TTC549 (cell line): ENCODE data around the gene LYRM4.

Source experiments
- FAIRE-seq: peaks from 2 replicates; lab custom pipeline; 2012; peaks lifted over from hg19 to GRCh38; lab: Jason Lieb, UNC

The LYRM4 gene

DNA sequence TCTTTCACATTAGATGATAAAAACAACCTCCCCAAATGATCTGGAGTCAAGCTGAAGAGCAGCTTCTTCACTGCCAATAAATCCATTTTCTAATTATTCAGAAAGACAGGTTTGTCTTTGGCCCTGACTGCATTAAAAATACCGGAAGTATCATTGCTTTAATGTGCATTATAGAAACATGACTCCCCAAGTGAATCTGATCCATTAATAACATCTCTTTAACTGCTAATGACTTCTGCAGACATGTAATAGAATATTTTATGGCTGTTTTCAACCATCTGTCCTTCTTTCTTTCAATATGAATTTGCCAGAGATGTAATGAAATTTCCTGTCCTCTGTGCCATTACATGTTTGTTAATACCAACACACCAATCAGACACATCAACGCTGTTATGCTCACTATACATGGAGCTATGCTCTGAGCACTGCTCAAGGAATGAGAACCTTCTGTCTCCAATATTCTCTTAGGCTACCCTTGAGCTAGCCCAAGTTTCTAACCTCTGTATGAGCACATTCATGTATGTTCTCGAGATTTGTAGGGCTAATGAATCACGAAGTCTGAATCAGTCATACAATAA lies 87.8 kb downstream of the LYRM4 start:
- FAIRE-seq, result no peak

DNA sequence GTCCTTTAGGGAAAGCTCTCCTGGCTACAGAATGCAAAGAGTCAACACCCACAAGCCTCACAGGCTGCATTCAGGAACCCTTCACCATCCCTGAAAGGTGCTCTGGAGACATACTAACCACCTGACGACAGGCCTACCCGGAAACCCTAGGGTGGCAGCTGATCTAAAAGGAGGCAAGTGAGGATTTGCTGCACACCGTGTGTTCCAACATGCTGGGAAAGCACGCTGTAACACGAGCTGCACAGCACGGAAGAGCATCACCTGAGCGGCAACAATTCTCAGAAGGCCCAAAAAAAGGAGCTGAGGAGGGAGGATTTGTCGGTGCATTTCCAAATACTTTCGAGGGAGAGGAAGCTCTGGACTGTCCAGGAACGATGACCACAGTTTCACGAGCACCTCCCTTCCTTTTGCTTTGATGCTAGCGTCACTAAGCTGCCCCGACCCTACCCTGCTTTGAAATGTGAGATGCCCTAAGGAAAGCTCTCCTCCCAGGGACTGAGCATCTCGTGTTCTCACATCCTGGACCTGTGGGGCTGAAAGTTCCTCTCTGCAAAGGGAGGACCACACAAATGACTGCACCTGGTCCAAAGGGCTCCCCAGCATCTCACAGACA lies 88.6 kb downstream of the LYRM4 start:
- no peak for FAIRE-seq

DNA sequence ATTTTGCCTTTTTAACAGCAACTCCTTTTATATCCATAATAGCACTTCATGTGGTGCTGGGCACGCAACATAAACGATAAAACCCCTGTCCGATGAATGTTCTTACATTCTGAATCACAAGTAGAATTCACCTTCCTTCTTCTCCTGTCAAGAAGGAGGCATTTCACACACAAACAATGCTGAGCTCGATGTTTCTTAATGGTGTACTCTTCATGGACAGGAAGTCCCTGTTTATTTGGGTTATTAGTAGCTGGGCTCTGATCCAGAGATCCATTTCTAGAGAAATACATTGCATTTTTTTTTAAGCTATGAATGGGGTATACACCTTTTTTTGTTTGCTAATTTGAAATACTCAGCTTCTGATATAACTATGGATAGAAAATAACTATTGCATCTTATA lies 93.2 kb downstream of the LYRM4 start:
- no peak for FAIRE-seq

DNA sequence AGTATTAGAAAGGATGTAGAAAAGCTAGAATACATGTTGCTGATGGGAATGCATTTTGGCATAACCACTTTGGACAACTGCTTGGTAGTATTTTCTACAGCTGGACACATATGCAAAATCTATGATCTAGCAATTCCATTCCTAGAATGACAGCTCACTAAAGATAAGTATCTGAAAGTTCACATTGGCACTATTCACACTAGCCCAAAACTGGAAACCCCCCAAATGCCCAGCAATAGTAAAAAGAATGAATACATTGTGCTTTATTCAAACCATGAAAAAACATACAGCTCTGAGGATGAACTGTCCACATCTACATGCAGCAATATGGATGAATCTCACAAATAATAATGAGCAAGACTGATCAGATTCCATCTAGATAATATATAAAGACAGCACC lies 96.7 kb downstream of the LYRM4 start:
- no peak for FAIRE-seq

DNA sequence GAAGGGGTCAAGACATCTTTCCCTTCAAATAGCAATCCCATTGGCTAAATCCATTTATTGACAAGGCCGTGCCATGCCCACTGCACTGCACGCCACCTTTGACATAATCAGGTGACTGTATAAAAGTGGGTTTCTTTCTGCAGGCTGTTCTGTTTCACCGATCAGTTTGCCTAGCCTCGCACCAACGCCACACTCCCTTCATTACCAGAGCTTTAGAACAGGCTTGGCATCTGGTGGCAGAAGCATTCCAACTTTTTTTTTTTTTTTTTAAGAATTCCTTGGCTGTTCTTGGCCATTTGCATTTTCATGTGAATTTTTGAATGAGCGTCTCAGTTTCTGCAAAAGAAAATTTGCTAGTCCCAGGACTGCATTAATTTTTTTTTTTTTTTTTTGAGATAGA lies 97.5 kb downstream of the LYRM4 start:
- FAIRE-seq, result no peak

DNA sequence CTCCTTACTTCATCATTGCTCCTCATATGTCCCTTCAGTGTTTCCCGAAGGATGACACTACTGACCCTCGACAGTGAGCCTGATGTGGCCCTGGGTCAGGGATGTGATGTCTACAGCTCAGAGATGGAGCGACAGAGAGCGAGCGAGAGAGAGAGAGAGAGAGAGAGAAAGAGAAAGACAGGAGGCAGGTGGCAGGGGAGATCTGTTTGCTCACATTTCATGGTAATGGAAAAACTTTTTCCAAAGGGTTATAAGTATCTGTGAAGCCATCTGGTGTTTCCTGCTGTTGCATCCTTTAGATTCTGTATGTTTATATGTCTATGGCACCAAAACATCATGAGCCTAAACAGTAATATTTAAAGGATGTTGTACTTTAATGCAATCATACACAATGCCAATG lies 98.4 kb downstream of the LYRM4 start:
- FAIRE-seq, result no peak

DNA sequence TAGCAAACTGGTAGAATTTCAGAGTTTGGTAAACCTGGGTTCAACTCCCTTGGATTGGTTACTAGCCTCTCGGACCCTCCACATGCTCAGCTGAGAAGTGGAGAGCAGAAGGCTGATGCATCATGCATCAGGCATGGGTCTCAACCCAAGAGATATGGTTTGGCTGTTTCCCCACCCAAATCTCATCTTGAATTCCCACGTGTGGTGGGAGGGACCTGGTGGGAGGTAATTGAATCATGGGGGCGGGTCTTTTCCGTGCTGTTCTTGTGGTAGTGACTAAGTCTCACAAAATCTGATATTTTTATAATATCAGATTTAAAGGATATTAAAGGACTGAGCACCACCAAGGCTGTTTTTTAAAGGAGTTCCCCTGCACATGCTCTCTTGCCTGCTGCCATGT lies 100.5 kb downstream of the LYRM4 start:
- FAIRE-seq, result no peak

DNA sequence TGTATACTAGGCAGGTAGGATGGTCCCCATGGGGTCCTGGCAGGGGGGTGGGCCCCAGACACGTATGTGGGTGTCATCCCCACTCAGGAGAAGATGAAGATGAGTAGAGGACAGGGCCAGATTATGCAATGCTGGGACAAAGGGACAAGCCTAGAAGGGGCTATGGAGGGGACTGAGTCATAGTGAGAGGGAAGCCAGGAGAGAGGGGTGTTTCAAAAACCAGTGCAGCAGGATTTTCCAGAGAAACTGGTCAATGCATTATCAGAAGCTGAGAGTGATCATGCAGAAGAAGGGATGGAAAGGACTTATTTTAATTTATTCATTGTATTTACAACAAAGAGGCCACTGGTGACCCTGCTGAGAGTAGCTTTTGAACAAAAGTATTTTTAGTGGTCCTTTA lies 101.6 kb downstream of the LYRM4 start:
- FAIRE-seq, result no peak

DNA sequence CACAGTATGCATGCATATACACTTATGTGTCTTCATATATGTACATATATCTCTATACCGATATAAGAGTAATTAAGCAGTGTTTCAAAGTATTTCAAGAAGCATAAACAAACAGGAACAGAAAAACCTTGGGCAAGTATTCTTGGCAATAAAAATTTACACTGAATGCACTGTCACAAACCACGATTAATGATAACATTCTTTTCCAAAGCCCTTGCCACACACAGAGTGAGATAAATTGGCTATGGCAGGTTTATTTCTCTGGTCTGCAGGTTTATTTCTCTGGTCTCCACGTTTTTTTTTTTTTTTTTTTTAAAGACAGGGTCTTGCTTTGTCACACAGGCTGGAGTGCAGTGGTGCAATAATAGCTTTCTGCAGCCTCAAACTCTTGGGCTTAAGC lies 102.6 kb downstream of the LYRM4 start:
- FAIRE-seq, result no peak

DNA sequence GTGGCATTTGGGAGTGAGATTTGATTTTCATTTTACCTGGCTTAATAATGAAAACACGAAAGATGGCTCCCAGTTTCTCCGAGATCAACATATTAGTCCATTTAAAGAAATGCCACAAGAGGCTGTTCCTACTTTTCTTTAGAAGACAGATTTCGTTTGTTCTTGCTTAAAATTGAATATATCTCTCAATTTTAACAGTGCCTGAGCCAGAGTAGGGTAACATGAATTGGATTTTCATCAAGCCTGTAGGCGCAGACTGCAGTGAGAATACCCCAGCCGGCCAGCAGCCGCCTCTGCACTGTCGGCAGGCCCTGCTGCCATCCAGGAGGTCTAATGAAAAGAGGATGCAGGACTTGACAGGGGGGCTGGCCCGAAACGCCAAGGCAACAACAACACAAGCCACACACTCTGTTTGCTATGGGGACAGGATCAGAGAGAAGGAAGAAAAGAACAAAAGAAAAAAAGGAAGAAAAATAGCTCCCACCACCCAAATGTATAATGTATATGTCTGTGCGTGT lies 103.1 kb downstream of the LYRM4 start:
- no peak for FAIRE-seq

DNA sequence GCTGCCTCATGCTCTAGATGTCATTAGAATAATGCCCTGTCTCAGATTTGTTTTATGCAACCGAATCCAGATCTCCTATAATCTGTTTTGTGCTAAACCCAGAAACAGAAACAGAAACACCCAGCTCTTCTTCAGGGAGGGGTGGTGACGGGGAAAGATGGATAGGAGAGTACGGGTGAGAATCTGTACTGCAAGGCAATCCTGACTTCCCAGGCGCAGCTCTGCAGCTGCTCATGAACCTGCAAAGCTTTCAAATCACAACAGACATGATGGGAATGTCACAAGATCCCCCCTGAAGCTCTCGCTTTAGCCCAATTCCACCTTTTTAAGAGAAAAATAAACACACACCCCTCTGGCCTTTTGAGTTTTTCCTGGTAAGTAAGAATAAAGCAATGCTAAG lies 104.1 kb downstream of the LYRM4 start:
- no peak for FAIRE-seq

DNA sequence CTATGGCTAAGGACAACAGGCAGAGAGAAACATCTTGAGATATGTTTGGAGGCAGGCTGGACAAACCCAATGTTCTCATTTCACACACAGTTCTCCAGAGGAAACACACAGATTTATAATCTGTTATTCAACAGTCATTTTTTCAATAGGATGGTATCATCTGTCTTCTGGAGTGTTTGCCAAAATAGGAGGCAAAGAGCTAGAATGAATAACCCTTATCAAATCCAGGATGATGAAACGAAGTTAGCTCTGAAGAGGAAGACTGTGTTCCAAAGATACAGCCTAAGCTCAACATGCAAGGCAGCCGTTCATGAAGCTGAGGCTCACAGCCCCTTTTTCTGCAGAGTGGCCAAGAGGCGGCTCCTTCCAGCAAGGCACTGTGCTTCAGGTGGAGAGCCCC lies 104.8 kb downstream of the LYRM4 start:
- FAIRE-seq, result no peak

DNA sequence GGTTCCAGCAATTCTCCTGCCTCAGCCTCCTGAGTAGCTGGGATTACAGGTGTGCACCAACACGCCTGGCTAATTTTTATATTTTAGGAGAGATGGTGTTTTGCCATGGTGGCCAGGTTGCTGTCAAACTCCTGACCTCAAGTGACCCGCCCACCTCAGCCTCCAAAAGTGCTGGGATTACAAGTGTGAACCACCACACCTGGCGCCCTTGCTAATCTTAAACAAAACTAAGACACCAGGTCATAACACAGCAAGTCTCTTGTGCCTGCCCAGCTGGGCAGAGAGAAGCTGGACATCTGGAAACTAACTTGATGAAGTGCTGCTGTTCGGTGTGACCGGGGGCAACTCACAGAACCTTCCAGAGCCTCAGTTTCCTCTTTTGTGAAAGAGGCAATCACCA lies 107.6 kb downstream of the LYRM4 start:
- no peak for FAIRE-seq

DNA sequence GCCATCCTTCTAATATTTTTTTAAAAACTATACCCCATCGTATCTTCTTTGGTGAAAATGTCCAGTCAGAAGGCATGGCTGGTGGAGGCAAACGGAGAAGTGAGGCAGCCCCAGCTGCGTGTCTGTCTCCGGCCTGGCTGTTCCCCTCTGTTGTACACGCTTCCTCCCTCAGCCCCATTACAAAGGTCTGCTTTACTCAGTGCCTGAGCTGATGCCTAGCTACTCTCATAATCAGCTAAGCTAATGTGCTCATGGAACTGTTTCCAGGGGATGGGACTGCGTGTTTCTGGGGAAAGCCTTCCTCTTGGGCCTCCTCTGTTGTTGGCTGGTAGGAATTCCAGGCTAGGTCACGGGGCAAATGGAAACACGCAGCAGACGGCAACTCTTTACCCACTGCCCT lies 108.3 kb downstream of the LYRM4 start:
- FAIRE-seq, result no peak

DNA sequence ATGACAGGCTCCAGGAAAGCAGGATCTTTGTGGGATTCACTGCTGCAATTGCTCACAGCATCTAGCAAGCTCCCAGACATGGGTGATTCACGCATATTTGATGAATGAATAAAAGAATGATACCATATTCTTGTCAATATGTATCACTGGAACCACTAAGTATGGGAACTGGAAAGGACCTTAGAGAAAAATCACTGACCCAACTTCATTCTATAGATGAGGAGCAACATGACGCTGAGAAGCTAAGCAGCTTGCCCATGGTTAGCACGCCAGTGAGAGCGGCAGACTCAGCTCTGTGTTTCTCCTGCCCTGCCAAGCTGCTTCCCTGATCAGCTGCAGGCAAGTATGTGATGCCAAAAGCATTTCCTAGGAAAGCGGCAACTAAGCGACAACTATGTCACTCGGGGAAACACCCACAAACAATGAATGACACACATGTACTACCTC lies 108.8 kb downstream of the LYRM4 start:
- FAIRE-seq, result no peak

DNA sequence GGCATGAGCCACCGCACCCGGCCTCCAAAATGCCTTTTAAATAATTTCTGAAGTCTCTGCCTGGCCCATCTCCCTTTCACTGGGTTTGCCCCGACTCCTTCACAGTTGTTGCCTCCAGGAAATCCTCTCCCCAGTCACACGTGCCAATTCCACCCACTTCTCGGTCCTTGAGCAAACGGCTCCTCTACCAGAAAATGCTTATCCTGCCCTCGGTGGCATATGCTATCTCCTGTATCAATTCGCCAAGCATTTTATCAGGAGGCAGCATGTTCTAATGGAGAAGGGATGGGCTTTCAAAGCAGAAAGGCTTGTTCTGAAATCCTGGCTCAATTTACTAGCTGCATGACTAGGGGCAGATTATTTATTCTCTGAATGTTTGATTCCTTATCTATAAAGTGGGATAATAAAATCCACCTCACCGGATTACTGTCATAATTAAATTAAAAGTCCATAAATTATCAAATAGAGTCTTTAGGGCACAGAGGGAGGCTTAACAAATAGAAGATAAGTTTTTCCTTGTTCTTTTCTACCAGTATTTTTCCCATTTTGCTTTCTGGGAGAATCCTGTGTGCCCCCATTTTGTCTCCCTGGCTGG lies 109.3 kb downstream of the LYRM4 start:
- no peak for FAIRE-seq

DNA sequence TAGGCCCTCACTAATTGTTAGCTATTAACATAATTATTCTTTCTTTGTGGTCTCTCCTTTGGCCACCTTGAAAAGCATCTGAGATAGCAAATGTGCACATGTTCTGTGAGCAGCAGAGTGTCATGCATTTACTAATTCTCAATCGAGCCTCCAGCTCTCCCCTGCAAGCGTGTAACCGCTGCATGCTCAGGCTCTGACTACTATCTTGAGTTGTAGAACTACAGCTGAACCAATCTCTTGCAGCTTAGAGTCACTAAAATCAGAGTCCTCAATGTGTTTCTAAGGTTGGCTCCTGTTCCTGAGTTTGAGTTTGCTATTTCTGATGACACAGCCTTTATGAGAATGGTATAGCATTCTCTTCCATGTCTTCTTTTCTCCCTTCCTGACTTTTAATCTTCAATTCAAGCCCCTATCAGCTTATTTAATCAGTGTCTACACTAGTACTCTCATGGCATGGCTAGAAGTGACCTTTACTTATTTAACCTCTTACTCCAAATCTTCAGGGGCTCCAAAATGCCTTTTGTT lies 110.1 kb downstream of the LYRM4 start:
- no peak for FAIRE-seq

DNA sequence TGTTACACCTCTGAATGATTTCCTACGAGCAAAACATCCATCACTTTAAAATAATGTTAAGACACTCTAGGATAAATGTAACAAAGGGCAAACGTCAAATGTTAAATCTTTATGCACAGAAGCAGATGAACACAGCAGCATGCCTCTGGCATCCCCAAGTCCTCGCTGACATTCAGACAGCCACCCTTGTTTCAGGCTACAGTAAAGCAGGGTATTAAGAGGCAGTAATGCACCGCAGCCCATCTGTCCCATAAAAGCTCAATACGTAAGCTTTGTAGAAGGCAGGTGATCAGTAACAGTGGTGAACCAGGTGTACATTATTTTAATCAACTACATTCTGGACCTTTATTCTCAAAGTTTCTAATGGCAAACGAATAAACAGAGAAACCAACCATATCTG lies 110.9 kb downstream of the LYRM4 start:
- no peak for FAIRE-seq

DNA sequence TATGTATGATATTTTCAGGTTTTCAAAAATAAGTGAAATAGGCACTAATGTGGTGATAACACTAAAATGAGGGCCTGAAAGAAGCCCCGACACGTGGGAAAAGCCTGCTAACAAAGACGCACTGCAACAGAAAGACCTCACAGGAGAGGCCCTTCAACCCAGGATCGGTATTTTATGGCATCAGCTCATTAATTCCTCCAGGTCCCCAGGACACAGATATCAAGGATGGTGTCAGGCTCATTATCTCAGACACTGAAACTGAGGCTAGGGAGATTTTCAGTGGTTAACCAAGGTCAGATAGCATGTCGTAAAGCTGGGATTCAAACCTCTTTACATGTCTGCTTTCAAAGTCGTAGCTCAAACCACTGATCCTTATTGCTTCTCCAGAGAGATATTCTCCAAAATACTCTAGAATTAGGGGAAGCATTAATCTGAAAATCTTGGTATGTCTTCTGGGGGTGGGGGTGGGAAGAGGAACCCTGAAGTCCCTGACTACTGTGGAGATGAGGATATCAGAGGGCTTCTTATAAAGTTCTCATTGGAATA lies 111.5 kb downstream of the LYRM4 start:
- no peak for FAIRE-seq

DNA sequence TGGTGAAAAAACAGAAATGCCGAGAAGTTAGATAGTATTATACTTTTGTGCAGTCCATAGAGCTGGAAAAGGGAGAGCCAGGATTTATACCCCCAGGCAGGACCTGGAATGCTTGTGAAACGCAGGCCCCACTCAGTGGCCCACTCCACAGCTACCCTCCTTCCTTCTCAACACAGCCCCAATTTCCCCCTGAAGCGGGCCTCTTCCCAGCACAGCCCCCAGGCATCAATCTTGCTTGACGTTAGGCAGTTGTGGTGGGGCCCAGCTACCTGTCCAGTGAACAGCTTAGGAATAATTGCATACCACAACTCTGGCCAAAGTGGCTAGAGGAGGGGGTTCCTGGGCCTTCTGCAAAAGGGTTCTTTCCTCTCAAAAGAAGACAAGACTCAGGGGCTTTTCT lies 114.4 kb downstream of the LYRM4 start:
- FAIRE-seq, result no peak

DNA sequence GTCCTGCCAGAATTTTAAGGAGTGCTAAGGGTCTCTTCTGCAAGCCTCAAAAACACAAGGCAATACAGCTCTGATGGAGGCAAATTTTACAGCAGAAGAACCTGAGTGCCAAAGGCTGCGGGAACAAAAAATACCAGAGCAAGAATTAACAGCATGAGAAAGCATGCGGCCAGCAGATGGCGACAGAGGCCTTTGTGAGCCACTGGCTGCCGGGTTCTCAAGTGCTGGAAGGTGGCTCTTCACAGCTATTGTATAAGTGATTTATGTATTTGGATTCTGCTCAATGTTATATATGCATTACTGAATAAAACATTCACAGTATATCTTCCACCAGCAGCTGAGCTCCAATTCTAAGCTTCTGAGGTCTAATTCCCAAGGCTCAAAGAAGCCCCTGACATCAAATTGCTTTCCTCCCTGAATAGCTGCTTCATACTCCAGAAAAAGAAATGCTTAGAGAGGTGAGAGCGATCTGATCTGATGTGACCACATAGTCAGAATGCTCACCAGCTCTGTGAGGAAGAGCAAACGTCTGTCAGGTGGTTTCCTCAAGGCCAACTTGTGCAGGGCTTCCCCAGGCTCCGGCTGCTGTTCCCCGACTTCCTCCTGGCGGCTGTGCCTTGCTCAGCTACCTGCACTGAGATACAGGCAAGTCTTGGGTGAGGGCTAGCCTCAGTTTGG lies 117.0 kb downstream of the LYRM4 start:
- no peak for FAIRE-seq

DNA sequence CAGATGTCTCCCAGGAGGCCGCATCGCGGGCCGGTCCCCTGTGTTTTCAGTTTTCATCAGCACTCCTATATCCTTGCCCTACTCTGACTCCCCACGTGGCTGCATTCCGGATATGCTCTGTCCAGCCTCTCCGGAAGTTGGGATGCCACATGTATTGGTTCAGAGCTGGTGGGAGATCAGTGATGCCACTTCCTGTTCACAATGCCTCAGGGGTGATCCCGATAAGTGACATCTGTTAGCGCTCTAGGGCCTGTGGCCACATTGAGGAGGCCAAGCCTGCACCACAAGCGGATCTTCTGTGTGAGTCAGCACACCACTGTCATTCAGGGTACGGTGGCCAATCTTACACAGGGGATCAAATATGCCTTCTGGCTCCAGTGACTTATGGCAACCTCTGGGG lies 117.8 kb downstream of the LYRM4 start:
- FAIRE-seq, result no peak

DNA sequence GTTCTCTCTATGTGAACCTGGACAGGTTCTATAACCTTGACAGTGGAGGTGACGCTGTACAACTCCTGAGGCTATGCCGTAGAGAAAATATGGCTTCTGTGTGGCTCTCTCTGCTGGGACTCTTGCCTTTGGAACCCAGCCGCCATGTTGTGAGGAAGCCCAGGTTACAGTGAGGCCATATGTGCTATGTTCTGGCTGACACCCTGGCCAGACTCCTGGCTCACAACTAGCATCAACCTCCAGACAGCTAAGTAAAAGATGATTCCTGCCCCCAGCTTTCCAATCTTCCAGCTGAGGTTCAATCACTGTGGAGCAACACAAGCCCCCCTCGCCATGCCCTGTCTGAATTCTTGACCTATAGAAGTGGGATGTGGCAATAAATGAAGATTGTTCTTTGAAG lies 118.6 kb downstream of the LYRM4 start:
- FAIRE-seq, result no peak
